ENCODE data around the gene NFIB. TPM values are rescaled to one million over a fixed set of nuclear protein-coding genes. Genes with fewer than 3 reads are reported as not detected.

NFIB gene
- total RNA-seq, 1 experiment from 2014 or later, result 12.5 TPM

DNA sequence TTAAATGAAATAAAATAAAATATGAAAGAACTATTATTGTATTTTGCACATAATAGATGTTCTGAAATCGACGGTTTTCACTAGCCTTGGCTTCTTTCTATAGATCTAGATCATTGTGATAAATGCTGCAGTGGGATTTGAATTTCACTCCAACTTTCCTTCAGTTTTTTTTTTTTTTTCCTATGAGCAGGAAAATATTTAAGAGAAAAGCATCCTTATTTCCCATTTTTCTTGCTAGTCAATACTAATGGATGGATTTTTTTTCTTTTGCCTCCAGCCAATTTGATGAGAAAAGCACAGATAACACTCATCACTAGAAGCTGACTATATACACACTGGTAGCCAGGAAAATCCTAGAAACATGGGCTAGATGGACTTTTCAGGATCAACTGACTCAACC lies 249.0 kb downstream of the NFIB start (continued):
- TF ChIP-seq, protein P1, sequence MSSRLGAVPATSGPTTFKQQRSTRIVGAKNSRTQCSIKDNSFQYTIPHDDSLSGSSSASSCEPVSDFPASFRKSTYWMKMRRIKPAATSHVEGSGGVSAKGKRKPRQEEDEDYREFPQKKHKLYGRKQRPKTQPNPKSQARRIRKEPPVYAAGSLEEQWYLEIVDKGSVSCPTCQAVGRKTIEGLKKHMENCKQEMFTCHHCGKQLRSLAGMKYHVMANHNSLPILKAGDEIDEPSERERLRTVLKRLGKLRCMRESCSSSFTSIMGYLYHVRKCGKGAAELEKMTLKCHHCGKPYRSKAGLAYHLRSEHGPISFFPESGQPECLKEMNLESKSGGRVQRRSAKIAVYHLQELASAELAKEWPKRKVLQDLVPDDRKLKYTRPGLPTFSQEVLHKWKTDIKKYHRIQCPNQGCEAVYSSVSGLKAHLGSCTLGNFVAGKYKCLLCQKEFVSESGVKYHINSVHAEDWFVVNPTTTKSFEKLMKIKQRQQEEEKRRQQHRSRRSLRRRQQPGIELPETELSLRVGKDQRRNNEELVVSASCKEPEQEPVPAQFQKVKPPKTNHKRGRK (CRISPR knock-in tag; IDR thresholded peaks at IDR 0.05; ENCODE audit: borderline replicate concordance), result no peak
- TF ChIP-seq, protein P2, sequence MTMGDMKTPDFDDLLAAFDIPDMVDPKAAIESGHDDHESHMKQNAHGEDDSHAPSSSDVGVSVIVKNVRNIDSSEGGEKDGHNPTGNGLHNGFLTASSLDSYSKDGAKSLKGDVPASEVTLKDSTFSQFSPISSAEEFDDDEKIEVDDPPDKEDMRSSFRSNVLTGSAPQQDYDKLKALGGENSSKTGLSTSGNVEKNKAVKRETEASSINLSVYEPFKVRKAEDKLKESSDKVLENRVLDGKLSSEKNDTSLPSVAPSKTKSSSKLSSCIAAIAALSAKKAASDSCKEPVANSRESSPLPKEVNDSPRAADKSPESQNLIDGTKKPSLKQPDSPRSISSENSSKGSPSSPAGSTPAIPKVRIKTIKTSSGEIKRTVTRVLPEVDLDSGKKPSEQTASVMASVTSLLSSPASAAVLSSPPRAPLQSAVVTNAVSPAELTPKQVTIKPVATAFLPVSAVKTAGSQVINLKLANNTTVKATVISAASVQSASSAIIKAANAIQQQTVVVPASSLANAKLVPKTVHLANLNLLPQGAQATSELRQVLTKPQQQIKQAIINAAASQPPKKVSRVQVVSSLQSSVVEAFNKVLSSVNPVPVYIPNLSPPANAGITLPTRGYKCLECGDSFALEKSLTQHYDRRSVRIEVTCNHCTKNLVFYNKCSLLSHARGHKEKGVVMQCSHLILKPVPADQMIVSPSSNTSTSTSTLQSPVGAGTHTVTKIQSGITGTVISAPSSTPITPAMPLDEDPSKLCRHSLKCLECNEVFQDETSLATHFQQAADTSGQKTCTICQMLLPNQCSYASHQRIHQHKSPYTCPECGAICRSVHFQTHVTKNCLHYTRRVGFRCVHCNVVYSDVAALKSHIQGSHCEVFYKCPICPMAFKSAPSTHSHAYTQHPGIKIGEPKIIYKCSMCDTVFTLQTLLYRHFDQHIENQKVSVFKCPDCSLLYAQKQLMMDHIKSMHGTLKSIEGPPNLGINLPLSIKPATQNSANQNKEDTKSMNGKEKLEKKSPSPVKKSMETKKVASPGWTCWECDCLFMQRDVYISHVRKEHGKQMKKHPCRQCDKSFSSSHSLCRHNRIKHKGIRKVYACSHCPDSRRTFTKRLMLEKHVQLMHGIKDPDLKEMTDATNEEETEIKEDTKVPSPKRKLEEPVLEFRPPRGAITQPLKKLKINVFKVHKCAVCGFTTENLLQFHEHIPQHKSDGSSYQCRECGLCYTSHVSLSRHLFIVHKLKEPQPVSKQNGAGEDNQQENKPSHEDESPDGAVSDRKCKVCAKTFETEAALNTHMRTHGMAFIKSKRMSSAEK (CRISPR knock-in tag; IDR thresholded peaks at IDR 0.05; ENCODE audit: borderline replicate concordance), result no peak
- no peak for TF ChIP-seq MYBL2 (CRISPR knock-in tag; IDR thresholded peaks at IDR 0.05)
- TF ChIP-seq, protein P3, sequence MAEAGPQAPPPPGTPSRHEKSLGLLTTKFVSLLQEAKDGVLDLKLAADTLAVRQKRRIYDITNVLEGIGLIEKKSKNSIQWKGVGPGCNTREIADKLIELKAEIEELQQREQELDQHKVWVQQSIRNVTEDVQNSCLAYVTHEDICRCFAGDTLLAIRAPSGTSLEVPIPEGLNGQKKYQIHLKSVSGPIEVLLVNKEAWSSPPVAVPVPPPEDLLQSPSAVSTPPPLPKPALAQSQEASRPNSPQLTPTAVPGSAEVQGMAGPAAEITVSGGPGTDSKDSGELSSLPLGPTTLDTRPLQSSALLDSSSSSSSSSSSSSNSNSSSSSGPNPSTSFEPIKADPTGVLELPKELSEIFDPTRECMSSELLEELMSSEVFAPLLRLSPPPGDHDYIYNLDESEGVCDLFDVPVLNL (CRISPR knock-in tag; IDR thresholded peaks at IDR 0.05; ENCODE audit: borderline replicate concordance, low read depth), result no peak

DNA sequence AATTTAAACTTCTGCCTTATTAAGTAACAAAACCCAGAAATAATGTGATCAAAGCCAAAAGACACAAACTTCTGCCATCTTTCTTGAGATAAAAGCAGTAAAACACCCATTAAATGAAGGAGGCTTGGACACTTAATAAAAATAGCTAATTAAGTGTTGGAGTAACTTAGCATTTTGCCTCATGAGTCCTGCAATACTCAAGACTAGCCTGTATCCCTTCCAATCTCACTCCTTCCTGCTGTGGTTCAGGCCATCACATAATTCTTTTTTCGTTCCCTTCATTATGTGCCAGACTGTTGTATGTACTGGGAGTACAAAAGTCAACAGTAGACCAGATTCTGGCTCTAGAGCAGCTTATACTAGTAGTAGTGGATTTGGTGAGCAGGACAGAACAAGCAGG lies 250.2 kb downstream of the NFIB start:
- TF ChIP-seq ZNF219 (CRISPR knock-in tag; IDR thresholded peaks at IDR 0.05; ENCODE audit: borderline replicate concordance), result no peak
- no peak for TF ChIP-seq ZNF121 (CRISPR knock-in tag; IDR thresholded peaks at IDR 0.05)
- TF ChIP-seq ZNF423 (CRISPR knock-in tag; IDR thresholded peaks at IDR 0.05), result no peak
- TF ChIP-seq, protein P3 (CRISPR knock-in tag; IDR thresholded peaks at IDR 0.05; ENCODE audit: borderline replicate concordance, low read depth), result no peak
- no peak for TF ChIP-seq EMX1 (CRISPR knock-in tag; IDR thresholded peaks at IDR 0.05)
- no peak for TF ChIP-seq ETV6 (CRISPR knock-in tag; IDR thresholded peaks at IDR 0.05)
- no peak for TF ChIP-seq SP1 (CRISPR knock-in tag; conservative IDR thresholded peaks at IDR 0.05)
- TF ChIP-seq JUN (CRISPR knock-in tag; IDR thresholded peaks at IDR 0.05), result no peak
- no peak for TF ChIP-seq FOXK1 (CRISPR knock-in tag; IDR thresholded peaks at IDR 0.05)
- TF ChIP-seq, protein P1 (CRISPR knock-in tag; IDR thresholded peaks at IDR 0.05; ENCODE audit: borderline replicate concordance), result no peak
- TF ChIP-seq, protein P4, sequence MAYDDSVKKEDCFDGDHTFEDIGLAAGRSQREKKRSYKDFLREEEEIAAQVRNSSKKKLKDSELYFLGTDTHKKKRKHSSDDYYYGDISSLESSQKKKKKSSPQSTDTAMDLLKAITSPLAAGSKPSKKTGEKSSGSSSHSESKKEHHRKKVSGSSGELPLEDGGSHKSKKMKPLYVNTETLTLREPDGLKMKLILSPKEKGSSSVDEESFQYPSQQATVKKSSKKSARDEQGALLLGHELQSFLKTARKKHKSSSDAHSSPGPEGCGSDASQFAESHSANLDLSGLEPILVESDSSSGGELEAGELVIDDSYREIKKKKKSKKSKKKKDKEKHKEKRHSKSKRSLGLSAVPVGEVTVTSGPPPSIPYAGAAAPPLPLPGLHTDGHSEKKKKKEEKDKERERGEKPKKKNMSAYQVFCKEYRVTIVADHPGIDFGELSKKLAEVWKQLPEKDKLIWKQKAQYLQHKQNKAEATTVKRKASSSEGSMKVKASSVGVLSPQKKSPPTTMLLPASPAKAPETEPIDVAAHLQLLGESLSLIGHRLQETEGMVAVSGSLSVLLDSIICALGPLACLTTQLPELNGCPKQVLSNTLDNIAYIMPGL (CRISPR knock-in tag; IDR thresholded peaks at IDR 0.05), result no peak
- no peak for TF ChIP-seq NFE2L1 (CRISPR knock-in tag; IDR thresholded peaks at IDR 0.05)
- TF ChIP-seq OVOL2 (CRISPR knock-in tag; IDR thresholded peaks at IDR 0.05; ENCODE audit: borderline replicate concordance), result no peak
- no peak for TF ChIP-seq PRRX2 (CRISPR knock-in tag; IDR thresholded peaks at IDR 0.05)
- ATAC-seq, result no peak
- POLR2A ChIA-PET, result no interaction called here
- Mint-ChIP-seq H3K36me3 (no peaks in the 10 kb centered on the region), H3K9me3 (no peaks in the 10 kb centered on the region), H3K27me3 (ENCODE audit: low read depth) (no peaks in the 10 kb centered on the region), H3K4me1 (no peaks in the 10 kb centered on the region), H3K4me3 (no peak overlapping the region), H3K27ac (no peak overlapping the region)
- CTCF ChIA-PET, result no interaction called here
- no peak for DNase-seq (ENCODE audit: low spot score)
